Activated naive CD8-positive, alpha-beta T cell treated with anti-CD3 and anti-CD28 coated beads for 36 hours (primary cell): ENCODE measurements around the gene CSHL1. TPM values are rescaled to one million over a fixed set of nuclear protein-coding genes. Genes with fewer than 3 reads are reported as not detected.
"Not testable (repeated sequence)": the region's sequence is repeated elsewhere in the genome, so short reads cannot be mapped to it uniquely, and the experiment has no call there.

Experiments used
- DNase-seq: peaks from one replicate; pipeline ENCODE4 v3.0.0; 2021
- H3K27ac Mint-ChIP-seq: one replicate; pipeline ENCODE4 v1.8.0; 2022; ENCODE audit warnings: mild to moderate bottlenecking, moderate library complexity, mixed read lengths
- H3K27me3 Mint-ChIP-seq: one replicate; pipeline ENCODE4 v1.8.0; 2022; ENCODE audit warnings: mild to moderate bottlenecking, mixed read lengths
- H3K36me3 Mint-ChIP-seq: one replicate; pipeline ENCODE4 v1.8.0; 2021; ENCODE audit warnings: mild to moderate bottlenecking, mixed read lengths
- H3K4me1 Mint-ChIP-seq: one replicate; pipeline ENCODE4 v1.8.0; 2021; ENCODE audit warnings: mixed read lengths
- H3K4me3 Mint-ChIP-seq: one replicate; pipeline ENCODE4 v1.8.0; 2022; ENCODE audit warnings: mild to moderate bottlenecking, moderate library complexity, mixed read lengths
- H3K9me3 Mint-ChIP-seq: one replicate; pipeline ENCODE4 v1.8.0; 2022; ENCODE audit warnings: mixed read lengths
- total RNA-seq, 2 experiments: library from RNA; stranded (reverse); gene quantifications; one replicate each; pipeline ENCODE4 v1.2.3, GENCODE V29; 2021

CSHL1 gene
- total RNA-seq, 2 experiments from 2014 or later = not detected

- not testable (repeated sequence) for H3K27me3 Mint-ChIP-seq, H3K4me3 Mint-ChIP-seq, DNase-seq, H3K4me1 Mint-ChIP-seq, H3K36me3 Mint-ChIP-seq, H3K9me3 Mint-ChIP-seq, H3K27ac Mint-ChIP-seq
Measured at GRCh38 chr17:63866625-63867024, 44.4 kb downstream of the CSHL1 start.

Other genes with a start within 250 kb of the CSHL1 start
- 100 to 1,000 TPM; 173 to 179 TPM for gene LIMD2, start 211.1 kb downstream of the CSHL1 start, total RNA-seq
- 10 to 100 TPM; 39.1 to 40.9 TPM for gene STRADA, start 169.5 kb downstream of the CSHL1 start, total RNA-seq
- 10 to 100 TPM; 91.6 to 93.5 TPM for gene CCDC47, start 137.7 kb downstream of the CSHL1 start, total RNA-seq
- gene DDX42, start 137.1 kb downstream of the CSHL1 start, total RNA-seq = 100 to 1,000 TPM; 105 to 107 TPM
- 100 to 1,000 TPM; 178 to 187 TPM for gene PSMC5, start 83.8 kb downstream of the CSHL1 start, total RNA-seq
- gene FTSJ3, start 83.6 kb downstream of the CSHL1 start, total RNA-seq = 10 to 100 TPM; 91.2 to 91.5 TPM
- 10 to 100 TPM; 91.6 to 93.5 TPM for gene SMARCD2, start 68.6 kb downstream of the CSHL1 start, total RNA-seq
- not detected for gene CSH2, start 37.6 kb downstream of the CSHL1 start, total RNA-seq
- not detected for gene GH2, start 29.3 kb downstream of the CSHL1 start, total RNA-seq
- gene CSH1, start 14.7 kb downstream of the CSHL1 start, total RNA-seq = not detected
- not detected for gene GH1, start 7.6 kb upstream of the CSHL1 start, total RNA-seq
- gene CD79B, start 21.1 kb upstream of the CSHL1 start, total RNA-seq = 10 to 100 TPM; 28.8 to 30.5 TPM
- under 1 TPM; 0.14 to 0.31 TPM for gene SCN4A, start 61.7 kb upstream of the CSHL1 start, total RNA-seq
- under 1 TPM; 0.36 to 0.93 TPM for gene PRR29, start 87.1 kb upstream of the CSHL1 start, total RNA-seq
- gene ICAM2, start 109.4 kb upstream of the CSHL1 start, total RNA-seq = 10 to 100 TPM; 52.9 to 54.5 TPM
- gene ERN1, start 218.9 kb upstream of the CSHL1 start, total RNA-seq = 1 to 10 TPM; 7.6 to 9.0 TPM